NT2/D1 (cell line): ENCODE measurements around the gene LONRF3.
"Not testable (repeated sequence)": the region's sequence is repeated elsewhere in the genome, so short reads cannot be mapped to it uniquely, and the experiment has no call there.

Experiments used
- DNase-seq: peaks from one replicate; pipeline ENCODE4 v3.0.0-alpha.2; 2011; ENCODE audit warnings: low read depth, low spot score
- H3K27me3 ChIP-seq: 2 replicates; pipeline ENCODE4 v1.6.0; 2011; ENCODE audit warnings: mild to moderate bottlenecking; ENCODE audit not compliant: insufficient read length, insufficient read depth
- H3K36me3 ChIP-seq: 2 replicates; pipeline ENCODE4 v1.6.1; 2011; ENCODE audit warnings: mild to moderate bottlenecking, low read length, mixed read lengths; ENCODE audit not compliant: insufficient read depth, insufficient read length
- H3K4me1 ChIP-seq: 2 replicates; pipeline ENCODE4 v1.5.1; 2011; ENCODE audit not compliant: insufficient read depth, insufficient read length
- H3K4me3 ChIP-seq: 2 replicates; pipeline ENCODE4 v1.5.1; 2011; ENCODE audit warnings: low read depth; ENCODE audit not compliant: insufficient read length
- H3K9ac ChIP-seq: 2 replicates; pipeline ENCODE4 v1.6.0; 2011; ENCODE audit warnings: low read depth; ENCODE audit not compliant: insufficient read length
- H3K9me3 ChIP-seq: 2 replicates; pipeline ENCODE4 v1.5.1; 2011; ENCODE audit warnings: mild to moderate bottlenecking, low read length; ENCODE audit not compliant: insufficient read depth
- SUZ12 ChIP-seq: IDR thresholded peaks from 2 replicates; pipeline ENCODE4 v1.6.1; 2011; ENCODE audit not compliant: insufficient read length, insufficient read depth; ENCODE audit errors: extremely low read depth
- YY1 ChIP-seq: IDR thresholded peaks from 2 replicates; pipeline ENCODE4 v1.6.1; 2011; ENCODE audit not compliant: insufficient read length, insufficient read depth
- ZNF274 ChIP-seq: IDR thresholded peaks from 2 replicates; pipeline ENCODE4 v1.6.1; 2011; ENCODE audit warnings: mild to moderate bottlenecking, low read depth, low read length

The LONRF3 gene

DNA sequence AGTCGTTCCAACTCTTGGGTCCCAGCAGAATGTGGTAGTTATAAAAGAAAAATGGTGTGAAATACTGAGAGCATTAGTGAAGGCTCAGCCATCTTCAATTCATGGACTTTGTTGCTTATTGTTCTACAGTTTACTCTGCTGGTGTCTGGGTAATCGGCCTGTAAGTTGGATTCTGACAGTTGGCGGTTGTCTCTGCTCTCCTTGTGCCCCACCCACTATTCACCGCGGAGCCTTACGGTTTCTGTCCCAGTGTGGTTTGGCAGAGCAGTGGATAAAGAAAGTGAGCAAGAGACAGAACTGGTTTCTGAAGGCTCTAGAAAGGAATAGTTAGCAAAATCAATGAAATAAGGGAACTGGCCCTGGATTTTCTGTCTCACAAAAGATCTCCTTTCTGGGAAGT lies 9.1 kb downstream of the LONRF3 start:
- Histone ChIP-seq H3K4me1 (no peaks in the 10 kb centered on the region), H3K9ac (no peak overlapping the region), H3K9me3 (no peaks in the 10 kb centered on the region), H3K27me3 (peaks cover 41% of the 10 kb centered on the region), H3K36me3 (no peaks in the 10 kb centered on the region), H3K4me3 (no peak overlapping the region)
- DNase-seq = no peak
- TF ChIP-seq SUZ12 = no peak

DNA sequence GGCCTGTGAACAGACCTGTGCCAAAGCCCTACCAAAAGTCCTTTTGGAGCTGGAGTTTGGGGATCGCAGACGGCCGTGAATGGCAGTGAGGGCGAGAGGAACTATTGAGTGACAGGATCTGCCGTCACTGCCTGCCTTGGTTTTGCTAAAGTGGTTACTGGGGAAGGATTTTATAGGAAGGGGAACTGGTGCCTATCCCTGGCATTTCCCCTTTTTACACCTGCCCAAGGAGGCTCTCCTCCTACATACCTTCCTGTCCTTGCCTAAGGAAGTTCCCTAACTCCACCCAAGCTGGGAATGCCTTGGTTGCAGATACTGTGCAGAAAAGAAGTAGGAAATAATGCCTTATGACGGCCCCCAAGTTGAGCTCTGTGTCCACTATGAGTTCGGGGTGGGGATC lies 14.5 kb downstream of the LONRF3 start:
- TF ChIP-seq SUZ12 (no peak), YY1 (no peak), ZNF274 (no peak)
- Histone ChIP-seq H3K4me1 (peaks cover 8% of the 10 kb centered on the region), H3K36me3 (no peaks in the 10 kb centered on the region)

DNA sequence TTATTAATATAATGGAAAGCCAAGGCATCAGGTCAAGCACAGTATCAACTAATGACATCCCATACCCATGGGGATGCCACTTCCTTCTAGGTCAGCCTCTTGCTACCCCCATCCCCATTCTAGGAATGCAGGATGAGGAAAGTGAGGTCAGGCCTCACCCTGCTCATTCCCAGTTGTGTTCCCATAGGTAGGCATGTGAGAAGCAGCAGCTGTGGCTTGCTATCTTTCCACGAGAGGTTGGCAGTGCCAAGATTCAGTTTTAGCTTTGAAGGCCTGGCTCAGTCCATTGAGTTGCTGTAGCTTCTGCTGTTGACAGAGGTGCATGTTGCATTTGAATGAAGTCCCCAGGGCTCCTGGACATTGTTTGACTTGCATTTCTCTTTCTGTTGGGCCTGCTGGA lies 15.5 kb downstream of the LONRF3 start:
- DNase-seq = no peak
- TF ChIP-seq SUZ12 = no peak
- TF ChIP-seq ZNF274 = no peak
- TF ChIP-seq YY1 = no peak
- Histone ChIP-seq H3K9ac (no peak overlapping the region), H3K4me3 (no peak overlapping the region), H3K27me3 (peaks cover 9% of the 10 kb centered on the region), H3K36me3 (no peaks in the 10 kb centered on the region), H3K9me3 (no peaks in the 10 kb centered on the region), H3K4me1 (peaks cover 8% of the 10 kb centered on the region)

More for the DNA sequence above, 14.5 kb downstream of the LONRF3 start:
- Histone ChIP-seq H3K27me3 (peaks cover 15% of the 10 kb centered on the region), H3K9ac (no peak overlapping the region), H3K9me3 (no peaks in the 10 kb centered on the region), H3K4me3 (no peak overlapping the region)
- no peak for DNase-seq

DNA sequence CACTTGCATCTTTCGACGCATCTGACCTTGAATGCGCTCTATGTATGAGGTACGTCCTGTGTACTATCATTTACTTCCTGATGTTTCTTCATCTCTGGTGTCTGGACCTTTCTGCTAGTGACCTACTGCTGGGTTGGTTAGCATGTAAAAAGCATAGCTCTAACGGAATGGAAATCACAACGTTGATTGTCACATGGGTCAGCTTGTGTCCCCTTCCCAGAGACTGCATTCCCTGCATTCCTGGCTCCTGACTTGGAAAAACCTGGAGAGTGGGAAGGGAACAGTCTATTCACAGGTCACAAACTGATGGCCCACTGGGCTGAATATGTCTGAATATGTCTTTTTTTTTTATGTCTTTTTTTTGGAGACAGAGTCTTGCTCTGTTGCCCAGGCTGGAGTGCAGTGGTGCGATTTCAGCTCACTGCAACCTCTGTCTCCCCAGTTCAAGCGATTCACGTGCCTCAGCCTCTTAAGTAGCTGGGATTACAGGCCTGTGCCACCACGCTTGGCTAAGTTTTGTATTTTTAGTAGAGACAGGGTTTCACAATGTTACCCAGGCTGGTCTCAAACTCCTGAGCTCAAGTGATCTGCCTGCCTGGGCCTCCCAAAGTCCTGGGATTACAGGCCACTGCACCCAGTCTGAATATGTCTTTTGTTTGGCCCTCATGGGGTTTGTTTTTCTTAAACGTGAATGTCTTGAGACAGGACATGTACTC lies 16.3 kb downstream of the LONRF3 start:
- peaks cover 8% of the 10 kb centered on the region for H3K4me1 ChIP-seq
- no peaks in the 10 kb centered on the region for H3K36me3 ChIP-seq
- no peak overlapping the region for H3K9ac ChIP-seq
- peaks cover 5% of the 10 kb centered on the region for H3K27me3 ChIP-seq
- no peak for TF ChIP-seq SUZ12
- TF ChIP-seq YY1 = no peak
- no peak for TF ChIP-seq ZNF274
- peak; percentile 25 for DNase-seq
- H3K9me3 ChIP-seq = no peaks in the 10 kb centered on the region
- no peak overlapping the region for H3K4me3 ChIP-seq

DNA sequence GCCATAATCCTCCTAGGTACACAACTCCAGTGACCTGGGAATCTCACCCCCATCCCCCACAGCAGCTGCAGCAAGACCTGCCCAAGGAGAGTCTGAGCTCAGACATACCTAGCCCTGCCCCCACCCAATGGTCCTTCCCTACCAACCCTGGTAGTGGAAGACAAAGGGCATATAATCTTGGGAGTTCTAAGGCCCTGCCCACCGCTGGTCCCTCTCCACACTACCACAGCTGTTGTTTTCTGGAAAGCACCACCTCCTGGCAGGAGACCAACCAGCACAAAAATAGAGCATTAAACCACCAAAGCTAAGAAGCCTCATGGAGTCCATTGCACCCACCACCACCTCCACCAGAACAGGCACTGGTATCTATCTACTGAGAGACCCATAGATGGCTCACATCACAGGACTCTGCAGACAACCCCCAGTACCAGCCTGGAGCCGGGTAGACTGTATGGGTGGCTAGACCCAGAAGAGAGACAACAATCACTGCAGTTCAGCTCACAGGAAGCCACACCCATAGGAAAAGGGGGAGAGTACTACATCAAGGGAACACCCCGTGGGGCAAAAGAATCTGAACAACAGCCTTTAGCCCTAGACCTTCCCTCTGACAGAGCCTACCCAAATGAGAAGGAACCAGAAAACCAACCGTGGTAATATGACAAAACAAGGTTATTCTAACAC lies 18.2 kb downstream of the LONRF3 start:
- not testable (repeated sequence) for H3K4me3 ChIP-seq, H3K27me3 ChIP-seq, H3K9me3 ChIP-seq, H3K36me3 ChIP-seq, H3K4me1 ChIP-seq, DNase-seq, H3K9ac ChIP-seq

DNA sequence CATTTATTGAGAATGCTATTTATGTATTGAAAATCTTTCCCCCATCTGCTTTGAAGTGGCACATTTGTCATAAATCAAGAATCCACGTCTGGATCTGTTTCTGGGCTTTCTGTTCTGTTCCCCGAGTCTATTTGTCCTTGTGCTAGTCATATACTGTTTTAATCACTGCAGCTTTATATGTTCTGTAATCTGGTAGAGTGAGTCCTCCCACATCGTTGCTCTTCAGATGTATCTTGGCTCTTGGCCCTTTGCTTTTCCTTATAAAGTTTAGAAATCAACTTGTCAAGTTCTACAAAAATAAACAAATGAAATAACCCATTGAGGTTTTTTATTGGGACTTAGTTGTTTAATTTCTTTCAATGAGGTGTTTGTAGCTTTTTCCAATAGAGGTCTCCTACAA lies 29.0 kb downstream of the LONRF3 start:
- Histone ChIP-seq H3K9ac (no peak overlapping the region), H3K27me3 (no peaks in the 10 kb centered on the region), H3K36me3 (no peaks in the 10 kb centered on the region), H3K4me3 (no peak overlapping the region), H3K9me3 (no peaks in the 10 kb centered on the region), H3K4me1 (no peaks in the 10 kb centered on the region)
- no peak for TF ChIP-seq SUZ12
- TF ChIP-seq YY1 = no peak
- TF ChIP-seq ZNF274 = no peak
- no peak for DNase-seq

DNA sequence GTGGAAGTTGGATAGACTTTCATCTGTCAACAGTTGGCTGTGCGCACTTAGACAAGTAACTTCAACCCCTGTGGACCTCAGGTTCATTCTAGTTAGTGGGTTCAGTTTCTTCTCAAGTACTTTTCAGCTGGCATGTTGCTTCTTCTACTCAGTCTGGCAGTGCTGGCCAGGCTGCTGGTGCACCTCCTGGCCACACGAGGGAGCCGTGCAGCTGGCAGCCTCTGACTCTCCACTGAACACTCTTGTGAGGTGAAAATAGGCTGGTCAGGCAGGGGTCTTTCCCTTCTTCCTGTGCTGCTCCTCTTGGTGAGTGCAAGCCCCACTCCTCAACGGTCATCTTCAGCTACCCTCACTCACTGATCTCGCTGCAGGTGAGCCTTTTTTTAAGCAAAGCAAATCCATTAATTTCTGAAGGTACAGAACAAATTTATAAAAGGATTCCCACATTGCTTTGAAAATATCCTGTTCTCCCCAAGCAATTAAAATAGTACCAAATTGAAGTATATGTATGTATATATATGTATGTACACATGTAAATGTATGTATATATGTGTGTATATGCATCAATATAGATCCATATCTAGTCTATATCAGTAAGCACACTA lies 30.6 kb downstream of the LONRF3 start:
- TF ChIP-seq ZNF274 (no peak), SUZ12 (no peak), YY1 (no peak)
- Histone ChIP-seq H3K4me3 (no peak overlapping the region), H3K27me3 (no peaks in the 10 kb centered on the region), H3K4me1 (no peaks in the 10 kb centered on the region), H3K36me3 (no peaks in the 10 kb centered on the region), H3K9ac (no peak overlapping the region), H3K9me3 (no peaks in the 10 kb centered on the region)
- DNase-seq = peak; percentile 32
